Right kidney (tissue), 1 donor: Measurements from ENCODE around the gene NFASC.

ENCODE experiments used
- DNase-seq: peaks from one replicate; pipeline ENCODE4 v3.0.0-alpha.2; 2016

The NFASC gene

GRCh38 chr1:204858363-204858821, 12.3 kb upstream of the NFASC start:
- no peak for DNase-seq

GRCh38 chr1:204859861-204860267, 10.8 kb upstream of the NFASC start:
- DNase-seq = no peak

- no peak for DNase-seq
Observed at GRCh38 chr1:204863024-204863423, 7.6 kb upstream of the NFASC start.

DNA sequence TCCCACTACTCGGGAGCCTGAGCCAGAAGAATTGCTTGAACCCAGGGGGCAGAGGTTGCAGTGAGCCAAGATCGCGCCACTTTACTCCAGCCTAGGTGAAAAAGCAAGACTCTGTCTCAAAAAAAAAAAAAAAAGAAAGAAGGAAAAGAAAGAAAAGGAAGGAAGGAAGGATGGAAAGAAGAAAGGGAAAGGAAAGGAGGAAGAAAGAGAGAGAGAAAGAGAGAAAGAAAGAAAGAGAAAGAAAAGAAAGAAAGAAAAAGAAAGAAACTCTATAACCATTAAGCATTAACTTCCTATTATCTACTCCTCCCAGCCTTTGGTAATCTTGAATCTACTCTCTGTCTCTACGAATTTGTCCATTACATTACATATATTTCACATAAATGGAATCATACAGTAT, 6.9 kb upstream of the NFASC start:
- no peak for DNase-seq

- no peak for DNase-seq
Observed at GRCh38 chr1:204866051-204866596, 4.5 kb upstream of the NFASC start.

- no peak for DNase-seq
Observed at GRCh38 chr1:204867203-204867602, 3.5 kb upstream of the NFASC start.

DNA sequence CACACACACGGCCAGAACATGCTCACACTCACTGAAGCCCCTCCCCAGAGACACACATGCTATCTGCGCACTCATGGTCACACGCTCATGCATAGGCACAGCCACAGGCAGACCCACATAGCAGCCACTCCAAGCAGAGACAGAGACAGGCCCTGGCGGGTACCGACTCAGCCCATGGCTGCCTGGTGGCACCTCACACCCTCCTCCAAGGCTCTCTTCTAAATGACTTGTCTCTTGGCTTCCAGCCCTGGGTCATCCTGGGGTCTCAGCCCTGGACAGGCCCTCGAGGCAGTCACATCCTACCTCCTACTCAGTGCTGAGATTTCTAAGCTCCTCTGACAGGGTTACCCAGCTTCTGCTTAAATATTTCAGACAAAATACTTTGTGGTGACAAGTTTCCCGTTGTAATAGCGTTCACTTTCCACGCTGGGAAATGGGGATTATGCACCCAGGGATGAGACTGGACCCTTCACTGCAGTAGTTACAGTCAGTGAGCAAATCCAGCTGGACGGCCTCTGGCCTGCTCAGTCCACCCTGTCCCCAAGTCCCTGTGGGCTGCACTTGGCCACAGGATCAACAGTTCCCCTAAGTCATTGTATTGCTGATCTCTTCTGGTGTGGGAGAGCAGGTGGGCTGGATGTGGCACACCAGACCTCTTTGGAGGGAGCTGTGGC, 2.9 kb upstream of the NFASC start:
- DNase-seq = no peak

GRCh38 chr1:204868340-204868700, 2.3 kb upstream of the NFASC start:
- DNase-seq = no peak

DNA sequence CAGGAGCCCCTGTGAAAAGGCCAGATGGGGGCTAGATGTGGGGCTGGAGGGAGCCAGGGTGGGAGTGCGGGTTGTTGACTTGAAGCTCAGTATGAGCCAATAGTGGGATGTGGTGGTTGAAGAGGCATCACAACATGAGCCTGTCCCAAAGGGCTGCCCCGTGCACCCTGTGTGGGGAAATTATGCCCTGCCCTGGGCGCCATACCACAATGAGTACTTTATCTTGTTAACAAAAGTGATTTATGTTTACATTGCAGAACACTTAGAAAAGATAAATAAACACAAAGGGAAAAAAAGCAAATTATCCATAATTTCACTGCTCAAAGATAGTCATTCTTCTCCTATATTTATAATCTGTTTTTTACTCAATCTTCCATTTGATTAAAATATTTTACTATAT, 1.6 kb upstream of the NFASC start:
- no peak for DNase-seq

GRCh38 chr1:204871405-204872037, 859 bp downstream of the NFASC start:
- no peak for DNase-seq

DNA sequence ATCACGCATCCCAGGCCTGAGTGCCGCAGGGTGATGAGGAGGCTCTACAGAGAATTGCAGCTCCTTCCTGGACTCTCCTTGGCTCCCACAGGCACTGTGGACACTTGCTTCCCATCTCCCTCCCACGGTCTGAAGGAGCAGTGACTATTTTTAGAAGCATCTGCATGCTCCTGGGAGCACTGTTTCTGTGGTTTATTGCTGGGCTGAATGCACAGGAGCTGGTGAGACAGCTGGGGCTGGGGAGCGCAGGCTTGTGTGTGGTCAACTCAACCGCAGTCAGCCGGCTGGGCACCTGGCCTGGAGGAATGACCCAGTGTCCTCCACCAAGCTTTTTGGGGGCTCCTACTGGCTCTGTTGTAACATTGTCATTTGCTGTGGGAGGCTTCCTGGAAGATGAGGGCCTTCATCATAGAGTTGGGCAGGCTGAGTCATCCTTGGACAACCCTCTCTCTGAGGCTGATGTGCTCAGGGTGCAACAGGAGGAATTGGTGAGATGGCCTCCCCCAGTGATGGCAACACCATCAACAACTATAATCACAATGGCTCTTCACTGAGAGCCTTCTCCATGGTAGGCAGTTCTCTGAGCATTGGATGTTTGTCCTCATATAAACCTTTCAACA, 1.7 kb downstream of the NFASC start:
- DNase-seq = no peak

DNA sequence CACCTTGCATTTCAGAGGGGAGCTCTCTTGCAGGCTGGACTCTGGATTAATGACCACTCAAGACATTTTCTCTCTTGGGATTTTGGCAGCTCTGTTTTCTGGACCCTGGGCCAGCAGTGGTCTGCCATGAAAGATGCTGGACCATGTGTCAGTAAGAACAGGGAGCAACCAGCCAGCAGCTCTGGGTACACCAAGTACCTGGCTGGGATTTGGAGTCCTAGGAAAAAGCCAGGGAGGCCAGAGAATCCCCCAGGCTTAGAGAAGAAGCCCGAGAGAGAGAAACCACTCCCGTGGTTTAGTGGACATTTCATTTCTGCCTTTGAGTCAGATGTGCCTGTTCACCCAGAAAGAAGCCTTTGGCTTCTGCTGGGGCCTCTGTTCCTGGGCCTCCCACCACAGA, 2.5 kb downstream of the NFASC start:
- DNase-seq = no peak

DNA sequence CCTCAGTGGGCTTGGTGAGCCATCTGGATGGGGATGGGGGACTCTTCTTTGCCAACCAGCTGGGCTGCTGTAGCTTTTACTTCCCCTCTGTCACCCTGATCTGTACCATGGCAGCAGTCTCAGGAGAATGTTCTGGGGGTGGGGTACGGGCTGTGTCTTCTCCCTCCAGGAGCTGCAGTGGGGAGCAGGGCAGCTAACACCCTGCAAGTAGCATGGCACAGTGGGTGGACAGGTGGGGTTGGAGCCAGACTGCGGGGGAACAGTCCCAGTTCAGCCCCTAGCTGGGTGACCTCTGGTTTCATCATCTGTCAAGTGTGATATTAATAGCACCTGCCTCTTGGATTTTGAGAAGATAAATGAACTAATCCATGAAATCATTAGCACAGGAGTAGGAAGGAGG, 3.1 kb downstream of the NFASC start:
- no peak for DNase-seq

GRCh38 chr1:204874274-204874673, 3.6 kb downstream of the NFASC start:
- no peak for DNase-seq

GRCh38 chr1:204875255-204875654, 4.6 kb downstream of the NFASC start:
- DNase-seq = no peak

- no peak for DNase-seq
Observed at GRCh38 chr1:204878621-204879234, 8.1 kb downstream of the NFASC start.

- DNase-seq = peak; percentile 35
Observed at GRCh38 chr1:204879351-204879750, 8.7 kb downstream of the NFASC start.

DNA sequence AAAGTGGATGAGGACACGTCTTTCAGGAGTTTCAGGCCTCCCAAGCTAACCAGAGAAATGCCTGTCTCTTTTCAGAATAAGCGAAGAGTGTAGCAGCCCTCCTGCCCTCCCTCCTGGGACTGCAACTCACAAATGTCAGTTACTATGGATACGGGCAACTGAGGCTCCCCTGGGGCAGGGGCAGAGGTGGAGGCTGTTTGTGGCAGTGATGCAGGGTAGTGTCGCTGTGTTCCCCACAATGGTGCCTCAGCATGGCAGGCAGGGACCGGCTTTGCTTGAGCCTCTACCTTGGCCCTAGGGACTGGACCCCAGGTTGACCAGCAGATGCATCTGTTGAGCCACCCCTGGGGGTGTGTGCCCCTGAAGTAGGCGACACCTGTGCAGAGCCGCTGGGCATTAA, 10.2 kb downstream of the NFASC start:
- DNase-seq = no peak

GRCh38 chr1:204882479-204882878, 11.8 kb downstream of the NFASC start:
- DNase-seq = no peak

GRCh38 chr1:204883405-204883804, 12.7 kb downstream of the NFASC start:
- DNase-seq = no peak

- DNase-seq = no peak
Observed at GRCh38 chr1:204885288-204885711, 14.6 kb downstream of the NFASC start.

- no peak for DNase-seq
Observed at GRCh38 chr1:204885790-204886189, 15.1 kb downstream of the NFASC start.

DNA sequence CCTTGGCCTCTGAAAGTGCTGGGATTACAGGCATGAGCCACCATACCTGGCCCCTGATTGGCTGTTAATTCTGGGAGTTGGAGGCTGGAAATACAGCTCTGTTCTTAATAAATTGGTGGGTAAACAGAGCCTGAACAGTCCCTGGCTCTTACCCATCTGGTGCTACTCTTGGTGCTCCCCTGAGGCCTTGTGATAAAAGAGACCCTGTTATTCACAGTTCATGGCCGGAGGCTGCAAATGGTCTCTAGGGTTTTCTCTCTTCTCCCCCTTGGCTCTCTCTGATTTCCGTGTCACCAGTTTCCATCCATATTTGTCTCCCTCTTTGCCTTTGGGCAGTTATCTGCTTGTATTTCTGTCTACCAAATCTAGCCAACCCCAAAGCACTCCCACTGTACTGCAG, 17.2 kb downstream of the NFASC start:
- no peak for DNase-seq
